ENCODE data around the gene SMOC1.

- TF ChIP-seq CTCF (IDR thresholded peaks at IDR 0.05) (no peak), POLR2A (IDR thresholded peaks at IDR 0.05) (no peak)
These were observed 30.8 kb downstream of the SMOC1 start for GRCh38 chr14:69909826-69910550.

Measured in sigmoid colon (tissue), 3 donors.